Stimulated activated CD4-positive, alpha-beta T cell treated with anti-CD3 and anti-CD28 coated beads, Interleukin-1b, Interleukin-23, amount 100 ng/mL, for 24 hours (primary cell): ENCODE data around the gene TPP1.

Experiments used
- DNase-seq, 4 experiments: peaks; one replicate each; pipeline ENCODE4 v3.0.0-alpha.2; 2020; ENCODE audit warnings: low read depth in 4 of 4, low spot score in 1 of 4

The TPP1 gene

DNA sequence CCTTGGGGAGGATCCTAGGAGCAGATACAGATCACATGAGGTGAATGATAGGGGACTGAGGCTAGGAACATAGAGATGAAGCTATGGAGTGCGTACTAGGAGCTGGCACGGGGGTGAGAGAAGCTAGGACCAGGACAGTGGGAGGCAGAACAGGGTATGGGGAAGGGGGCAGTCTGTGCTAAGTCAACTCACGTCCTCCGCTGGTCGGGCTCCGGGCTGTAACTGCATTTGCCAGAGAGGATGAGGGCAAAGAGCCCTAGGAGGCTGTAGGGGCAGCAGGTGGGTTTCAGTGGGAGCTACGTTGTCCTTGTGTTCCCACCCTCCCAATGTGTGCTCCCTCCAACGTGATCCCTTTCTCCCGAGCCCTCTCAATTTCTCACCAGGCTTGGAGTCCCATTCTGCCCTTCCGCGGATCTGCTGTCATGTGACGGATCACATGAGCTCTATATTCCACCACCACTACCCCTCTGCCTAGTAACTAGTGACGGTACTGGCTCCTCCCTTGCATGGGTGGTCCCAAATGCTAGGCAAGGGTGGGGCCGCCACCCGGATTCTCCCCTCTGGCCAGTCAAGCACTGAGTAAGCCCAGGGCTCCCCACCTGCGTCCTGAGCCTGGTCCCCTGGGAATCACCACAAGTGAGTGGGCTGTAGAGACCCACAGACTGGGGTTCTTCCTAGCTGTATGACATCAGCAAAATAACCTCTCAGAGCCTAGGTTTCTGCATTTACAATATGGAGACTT is at the start of gene TPP1:
TPP1 (minus strand) TSS at position 419 of the 742 bp plus-strand sequence; CDS start at position 397, 22 bp downstream.
- DNase-seq, result peak; percentile 68 to 81 (median 76)

DNA sequence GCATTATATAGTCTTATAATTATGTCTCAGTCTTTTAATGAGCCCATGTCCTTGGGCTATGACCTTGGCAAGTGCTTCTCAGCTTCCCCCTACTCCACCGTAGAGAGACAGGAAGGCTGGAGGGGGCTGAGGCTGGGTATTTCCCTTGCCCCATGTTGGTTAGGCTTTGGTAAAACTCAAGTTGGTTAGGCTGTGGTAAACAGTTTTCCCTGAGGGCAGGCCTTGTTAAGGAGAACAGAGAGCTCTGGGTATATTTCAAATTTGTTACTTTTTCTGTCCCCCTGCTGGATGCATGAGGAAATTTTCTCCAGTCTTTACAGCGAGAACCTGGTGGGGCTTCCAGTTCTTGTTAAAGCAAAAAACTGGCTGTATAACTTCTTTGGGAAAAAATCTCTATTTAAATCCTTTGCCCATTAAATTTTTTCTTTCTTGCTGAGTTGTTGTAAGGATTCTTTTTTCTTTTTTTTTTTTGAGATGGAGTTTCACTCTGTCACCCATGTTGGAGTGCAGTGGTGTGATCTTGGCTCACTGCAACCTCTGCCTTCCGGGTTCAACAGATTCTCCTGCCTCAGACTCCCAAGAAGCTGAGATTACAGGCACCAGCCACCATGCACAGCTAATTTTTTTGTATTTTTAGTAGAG is 48.6 kb upstream of the TPP1 start:
- no peak for DNase-seq

DNA sequence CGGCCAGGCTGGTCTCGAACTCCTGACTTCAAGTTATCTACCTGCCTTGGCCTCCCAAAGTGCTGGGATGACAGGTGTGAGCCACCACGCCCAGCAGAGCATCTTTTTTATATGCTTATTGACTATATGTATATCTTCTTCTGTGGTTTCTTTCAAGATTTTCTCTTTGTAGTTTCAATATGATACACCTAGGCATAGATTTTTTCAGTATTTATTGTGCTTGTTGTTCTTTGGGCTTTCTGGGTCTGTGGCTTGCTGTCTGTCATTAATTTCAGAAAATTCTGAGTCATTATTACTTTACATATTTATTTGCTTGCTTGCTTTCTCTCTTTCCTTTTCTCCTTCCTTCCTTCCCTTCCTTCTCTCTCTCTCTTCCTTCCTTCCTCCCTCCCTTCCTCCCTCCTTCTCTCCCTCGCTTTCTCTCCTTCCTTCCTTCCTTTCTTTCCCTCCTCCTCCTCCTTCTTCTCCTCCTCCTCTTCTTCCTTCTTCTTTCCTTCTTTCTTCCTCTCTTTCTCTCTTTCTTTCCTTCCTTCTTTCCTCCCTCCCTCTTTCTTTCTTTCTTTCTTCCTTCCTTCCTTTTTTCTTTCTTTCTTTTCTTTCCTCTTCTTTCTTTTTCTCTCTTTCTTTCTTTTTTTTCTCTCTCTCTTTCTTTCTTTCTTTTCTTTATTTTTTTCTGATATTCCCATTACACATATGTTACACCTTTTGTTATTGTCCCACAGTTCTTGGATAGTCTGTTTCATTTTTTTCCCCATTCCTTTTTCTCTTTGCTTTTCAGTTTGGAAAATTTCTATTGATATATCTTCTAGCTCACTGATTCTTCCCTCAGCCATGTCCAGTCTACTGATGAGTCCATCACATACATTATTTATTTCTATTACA is 47.3 kb upstream of the TPP1 start:
- DNase-seq, result no peak

DNA sequence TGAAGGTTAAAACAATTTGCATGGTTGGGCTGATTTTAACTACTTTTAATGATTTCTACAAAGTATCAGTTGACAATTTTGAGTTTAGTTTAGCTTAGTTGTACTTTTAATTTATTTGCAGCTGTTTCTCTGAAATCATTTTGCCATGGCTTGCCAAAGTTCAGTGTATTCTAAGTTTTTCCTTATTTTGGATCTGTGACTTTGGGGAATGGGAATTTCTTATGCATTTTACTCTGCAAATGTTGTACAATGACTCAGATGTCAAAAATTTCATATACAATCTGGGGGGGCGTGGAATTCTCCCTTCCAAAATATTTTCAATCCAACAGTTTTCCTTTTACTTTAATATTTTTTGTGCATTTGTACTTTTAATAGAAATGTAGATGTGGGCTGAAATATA is 45.3 kb upstream of the TPP1 start:
- no peak for DNase-seq

DNA sequence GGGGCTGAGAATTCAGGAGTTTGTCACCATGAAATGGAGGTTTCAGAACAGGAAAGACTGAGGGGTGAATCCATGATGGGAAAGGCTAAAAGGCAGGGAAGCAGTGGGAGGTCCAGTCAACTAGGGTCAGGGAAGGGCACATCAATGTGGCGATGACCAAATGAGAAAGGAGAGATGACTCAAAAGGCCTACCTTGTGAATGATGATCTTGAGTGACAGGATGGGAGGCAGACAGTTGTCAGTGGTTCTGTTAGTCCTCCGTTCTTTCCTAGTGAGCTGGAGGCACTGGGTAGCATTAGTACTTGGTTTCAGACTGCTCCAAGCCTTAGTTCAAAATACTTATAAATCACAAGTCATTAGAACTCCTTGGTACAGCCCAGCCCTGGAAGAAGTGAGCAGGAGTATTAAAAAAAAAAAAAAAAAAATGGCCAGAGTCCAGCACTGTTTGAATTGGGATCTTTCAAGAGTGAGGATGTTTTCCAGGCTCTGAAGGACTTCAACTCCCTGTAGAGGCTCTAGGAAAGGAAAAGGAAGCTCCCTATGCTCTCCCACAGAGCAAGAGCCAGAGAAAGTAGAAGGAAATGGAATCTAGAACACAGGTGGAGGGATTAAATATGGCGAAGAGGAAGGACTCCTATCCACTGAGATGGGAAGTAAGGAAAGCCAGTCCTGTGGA is 44.7 kb upstream of the TPP1 start:
- DNase-seq, result no peak

DNA sequence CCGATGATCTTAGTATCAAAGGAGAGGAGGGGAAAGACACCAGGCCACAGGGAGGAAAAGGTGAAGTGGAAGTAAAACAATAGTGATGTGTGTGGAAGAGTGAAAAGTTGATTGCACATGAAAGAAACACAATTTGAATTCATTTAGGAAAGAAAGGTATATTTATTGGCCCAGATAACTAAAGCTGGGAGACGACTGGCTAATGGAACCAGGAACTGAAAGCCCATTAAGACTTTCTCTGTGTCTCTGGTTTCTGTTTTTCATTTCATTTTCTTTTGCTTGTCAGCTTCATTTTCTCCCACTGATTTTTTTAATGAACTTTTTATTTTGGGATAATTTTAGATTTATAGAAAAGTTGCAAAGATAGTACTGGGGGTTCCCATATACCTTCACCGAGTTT is 41.5 kb upstream of the TPP1 start:
- DNase-seq, result no peak

DNA sequence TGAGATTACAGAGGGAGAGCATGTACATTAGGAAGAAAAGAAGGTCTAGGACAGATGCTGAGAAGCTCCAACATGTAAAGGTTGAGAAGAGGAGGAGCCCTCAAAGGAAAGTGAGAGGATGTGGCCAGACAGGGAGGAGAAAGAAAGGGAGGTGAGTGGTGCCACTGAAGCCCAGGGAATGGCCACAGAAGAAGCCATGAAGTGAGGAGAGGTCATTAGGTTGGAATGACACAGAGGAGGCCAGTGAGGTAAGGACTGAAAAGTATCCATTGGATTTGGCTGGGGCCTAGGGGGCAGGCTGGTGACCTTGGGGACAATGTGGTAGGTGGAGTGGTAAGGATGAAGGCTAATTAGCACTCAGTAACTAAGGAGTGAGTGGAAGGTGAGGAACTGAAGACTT is 39.4 kb upstream of the TPP1 start:
- DNase-seq, result no peak

DNA sequence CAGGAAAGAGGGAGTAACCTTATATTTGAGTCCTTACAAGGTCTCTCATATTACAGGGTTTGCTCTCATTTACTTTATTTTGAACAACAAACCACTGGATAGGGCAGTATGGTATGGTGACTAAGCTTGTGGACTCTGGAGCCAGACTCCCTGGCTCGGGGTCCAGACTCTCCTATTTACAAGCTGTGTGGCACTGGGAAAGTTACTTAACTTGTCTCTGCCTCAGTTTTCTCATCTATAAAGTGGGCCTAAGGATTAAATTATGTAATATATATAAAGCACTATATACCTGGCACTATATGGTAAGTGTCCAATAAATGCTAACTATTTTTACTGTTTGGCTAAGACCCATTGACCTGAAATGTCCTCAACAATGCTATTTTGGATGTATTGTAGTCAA is 38.1 kb upstream of the TPP1 start:
- no peak for DNase-seq

DNA sequence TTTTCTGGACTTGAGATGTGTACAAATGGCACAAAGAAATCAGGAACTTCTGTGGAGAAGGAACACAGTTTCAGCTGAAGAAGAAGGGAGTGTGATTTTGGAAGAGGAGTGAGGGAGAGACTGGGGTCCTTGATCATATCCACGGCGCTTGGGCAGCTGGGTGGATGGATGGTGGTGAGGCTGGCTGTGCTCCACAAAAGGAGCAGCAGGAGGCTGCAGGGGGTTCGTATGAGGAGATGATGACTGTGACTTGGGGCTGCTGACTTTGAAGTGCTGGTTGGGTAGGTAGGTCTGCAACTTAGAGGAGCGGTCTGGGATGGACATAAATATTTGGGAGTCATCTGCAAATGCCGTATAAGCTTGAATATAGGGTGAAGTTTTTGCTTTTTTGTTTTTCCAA is 37.7 kb upstream of the TPP1 start:
- no peak for DNase-seq

DNA sequence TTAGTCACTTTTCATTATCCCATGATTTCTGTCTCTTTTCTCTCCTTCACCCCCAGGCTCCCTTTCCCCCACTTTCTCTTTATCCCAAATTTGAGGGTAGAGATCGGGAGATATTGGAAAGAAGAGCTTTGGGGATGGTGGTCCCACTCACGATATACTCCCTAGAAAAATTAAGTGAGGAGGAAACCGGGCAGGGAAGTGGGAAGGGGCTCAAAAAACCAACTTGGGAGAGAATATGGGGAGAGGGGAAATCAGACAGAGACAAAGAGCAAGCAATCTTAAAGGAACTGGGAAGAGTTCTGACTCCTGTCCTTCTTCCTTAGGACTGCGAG is 37.3 kb upstream of the TPP1 start:
- DNase-seq, result no peak

DNA sequence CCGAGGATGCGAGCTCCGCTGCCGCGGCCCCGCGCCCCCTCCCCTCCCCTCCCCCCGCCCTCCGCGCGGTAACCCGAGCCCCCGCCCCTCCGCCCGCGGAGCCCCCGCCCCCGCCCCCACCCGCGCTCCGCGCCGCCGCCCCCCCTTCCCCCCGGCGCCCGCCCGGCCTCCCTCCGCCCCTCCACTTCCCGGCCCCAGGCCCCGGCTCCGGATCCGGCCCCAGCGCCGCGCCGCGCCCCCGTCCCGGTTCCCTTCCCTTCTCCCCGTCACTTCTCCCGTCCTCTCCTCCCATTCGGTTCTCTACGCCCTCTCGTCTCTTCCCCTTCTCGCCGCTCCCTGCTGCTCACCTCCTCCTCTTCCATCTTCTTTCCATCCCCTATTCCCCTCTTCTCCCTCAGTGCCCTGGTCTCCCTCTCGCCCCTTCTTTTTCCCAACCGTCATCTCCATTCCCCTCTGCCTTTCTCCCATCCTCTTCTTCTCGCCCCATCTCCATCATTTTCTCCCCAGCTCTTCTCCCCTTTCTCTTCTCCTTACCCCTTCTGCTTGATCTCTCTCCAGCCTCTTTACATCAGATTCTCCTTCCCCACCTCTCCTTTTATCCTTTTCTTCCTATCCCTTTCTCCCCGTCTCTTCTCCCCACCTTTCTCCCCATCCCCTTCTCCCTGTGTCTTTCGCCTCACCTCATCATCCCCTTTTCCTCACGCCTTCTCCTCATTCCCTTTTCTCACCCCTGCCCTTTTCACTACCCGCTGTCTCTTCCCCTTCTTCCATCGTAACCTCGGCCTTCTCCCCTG is 36.8 kb upstream of the TPP1 start, which contains the start of gene DCHS1:
DCHS1 (minus strand) TSS at position 20 of the 794 bp plus-strand sequence. CDS start 14,196 bp downstream, outside the sequence.
- no peak for DNase-seq

DNA sequence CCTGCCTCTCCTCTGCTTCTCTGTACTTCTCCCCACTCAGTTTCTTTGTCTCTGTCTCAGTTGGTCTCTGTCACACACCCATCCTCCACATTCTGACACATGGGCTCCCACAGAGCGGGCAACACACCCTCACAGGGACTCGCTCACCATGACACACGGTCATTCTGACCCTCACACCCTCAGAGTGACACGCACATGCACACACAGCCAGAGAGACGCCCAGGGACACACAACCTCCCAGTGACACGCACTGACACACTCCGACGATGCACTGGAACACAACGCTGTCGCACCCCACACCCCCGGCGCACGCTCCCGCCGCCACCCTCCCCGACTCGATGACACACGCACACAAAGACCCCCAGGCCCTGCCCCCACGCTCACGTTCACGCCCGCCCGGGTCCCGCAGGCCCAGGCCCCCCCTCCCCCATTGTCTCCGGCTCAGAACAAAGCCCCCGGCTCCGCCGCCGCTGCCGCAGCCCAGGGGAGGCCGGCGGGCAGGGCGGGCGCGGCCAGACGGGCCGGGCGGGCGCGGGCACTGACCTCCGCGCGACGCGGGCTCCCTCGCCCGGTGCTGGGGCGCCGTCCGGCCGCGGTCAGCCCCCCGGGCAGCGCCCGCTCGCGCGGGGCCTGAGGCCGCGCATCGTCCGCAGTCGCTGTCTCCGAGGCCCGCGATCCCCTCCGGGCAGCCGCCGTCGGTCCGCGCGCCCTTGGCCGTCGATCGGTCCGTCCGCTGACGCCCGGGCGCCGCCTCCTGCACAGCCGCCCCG is 36.0 kb upstream of the TPP1 start:
- peak in 1 of 4 experiments; percentile 15 for DNase-seq

DNA sequence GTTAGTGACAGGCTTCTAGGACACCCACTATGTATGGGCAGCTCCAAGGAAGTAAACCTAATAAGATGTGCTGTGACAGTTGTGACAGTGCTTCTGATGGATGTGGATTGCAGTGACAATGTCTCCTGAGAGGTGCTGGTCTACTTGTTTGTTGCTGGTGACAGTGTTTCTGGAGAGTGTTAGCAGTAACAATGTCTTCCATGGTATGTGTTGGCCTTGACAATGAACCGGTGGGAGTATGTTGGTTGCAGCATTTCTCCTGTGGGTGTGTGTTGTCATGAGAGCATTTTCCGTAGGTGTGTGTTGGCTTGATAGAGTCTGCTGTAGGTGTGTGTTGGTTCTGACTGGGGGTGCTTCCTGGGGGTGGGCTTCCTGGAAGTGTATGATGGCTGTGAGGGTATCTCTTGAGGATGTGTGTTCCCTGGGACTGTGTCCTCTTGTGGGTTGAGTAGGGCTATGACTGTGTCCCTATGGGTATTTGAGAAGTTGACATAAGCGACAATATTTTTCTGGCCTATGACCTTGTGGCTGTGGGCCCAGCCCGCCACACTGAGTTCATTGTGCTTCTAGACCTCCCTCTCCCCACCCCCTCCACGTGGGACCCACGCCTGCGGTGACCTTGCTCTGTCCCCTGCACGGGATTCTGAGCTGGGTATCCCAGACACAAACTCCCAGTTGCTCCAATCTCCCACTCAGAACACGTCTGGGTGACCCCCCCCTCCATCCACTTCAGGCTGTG is 35.2 kb upstream of the TPP1 start:
- DNase-seq, result no peak

DNA sequence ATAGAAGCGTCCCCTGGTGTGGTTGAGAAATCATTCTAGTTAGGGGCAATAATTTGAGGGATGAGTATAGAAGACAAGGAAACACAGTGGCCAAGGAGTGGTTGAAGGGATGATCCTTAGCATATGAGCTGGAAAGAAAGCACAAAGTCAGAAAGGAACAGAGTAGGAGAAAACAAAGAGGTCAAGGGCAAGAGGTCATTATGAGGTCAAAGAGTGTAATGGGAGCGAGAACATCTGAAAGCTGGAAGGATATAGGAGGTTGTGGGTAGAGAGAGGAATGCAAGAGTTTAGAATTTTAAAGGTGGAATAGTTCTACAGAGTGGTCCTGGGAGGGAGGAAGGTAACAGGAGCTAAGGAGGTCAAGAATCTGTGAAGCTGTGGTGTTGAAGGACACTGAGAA is 34.4 kb upstream of the TPP1 start:
- no peak for DNase-seq

DNA sequence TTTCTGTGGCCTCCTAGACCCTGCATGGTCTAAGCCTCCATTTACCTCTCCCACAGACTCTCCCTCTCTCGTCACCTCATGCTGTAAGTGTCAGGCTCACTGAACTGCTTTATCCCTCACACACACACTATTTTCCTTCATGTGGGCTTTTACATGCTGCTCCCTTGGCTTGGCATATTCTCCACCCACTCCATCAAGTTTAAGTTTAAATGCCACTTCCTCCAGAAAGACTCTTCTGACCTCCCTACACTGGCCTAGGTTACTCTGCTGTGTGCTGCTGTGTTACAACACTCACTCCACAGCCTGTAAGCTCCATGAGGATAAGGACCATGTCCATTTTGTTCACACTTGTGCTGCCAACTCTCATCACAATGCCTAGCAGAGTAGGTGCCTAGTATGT is 33.9 kb upstream of the TPP1 start:
- DNase-seq, result no peak

DNA sequence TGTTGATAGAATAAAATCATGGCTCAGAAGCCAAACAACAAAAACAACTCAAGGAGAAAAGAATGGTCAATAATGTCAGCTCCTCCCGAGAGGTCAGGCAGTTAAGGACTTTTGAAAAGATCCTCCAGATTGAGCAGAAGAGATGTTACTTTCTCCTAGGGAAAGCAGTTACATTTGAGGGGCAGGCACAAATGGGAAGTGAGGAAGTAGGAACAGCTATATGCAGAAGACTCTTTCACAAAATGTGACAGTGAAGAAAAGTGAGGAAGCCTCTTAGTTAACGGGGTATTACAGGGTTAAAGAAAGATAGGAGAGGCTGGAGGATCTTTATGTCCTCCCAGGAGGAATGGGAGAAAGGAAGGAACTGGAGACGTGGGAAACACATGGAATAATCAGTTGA is 33.0 kb upstream of the TPP1 start:
- DNase-seq, result no peak

DNA sequence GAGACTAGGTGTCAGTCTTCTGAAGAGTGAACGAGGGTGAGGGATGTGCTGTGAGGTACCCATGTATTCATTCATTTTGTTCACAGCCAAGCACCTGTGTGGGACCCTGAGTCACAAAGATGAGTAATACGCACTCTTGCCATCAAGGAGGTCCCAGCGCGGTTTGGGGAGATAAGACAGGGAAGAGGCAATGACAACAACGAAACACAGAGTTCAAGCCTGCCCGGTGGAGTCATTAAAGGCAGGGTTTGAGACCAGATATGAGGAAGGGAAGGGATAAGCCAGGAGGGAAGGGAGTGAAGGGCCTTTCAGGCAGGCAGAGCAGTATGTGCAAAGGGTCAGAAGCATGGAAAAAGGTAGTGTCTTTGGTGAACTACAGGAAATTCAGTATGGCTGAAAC is 31.8 kb upstream of the TPP1 start:
- peak in 1 of 4 experiments; percentile 24 for DNase-seq

DNA sequence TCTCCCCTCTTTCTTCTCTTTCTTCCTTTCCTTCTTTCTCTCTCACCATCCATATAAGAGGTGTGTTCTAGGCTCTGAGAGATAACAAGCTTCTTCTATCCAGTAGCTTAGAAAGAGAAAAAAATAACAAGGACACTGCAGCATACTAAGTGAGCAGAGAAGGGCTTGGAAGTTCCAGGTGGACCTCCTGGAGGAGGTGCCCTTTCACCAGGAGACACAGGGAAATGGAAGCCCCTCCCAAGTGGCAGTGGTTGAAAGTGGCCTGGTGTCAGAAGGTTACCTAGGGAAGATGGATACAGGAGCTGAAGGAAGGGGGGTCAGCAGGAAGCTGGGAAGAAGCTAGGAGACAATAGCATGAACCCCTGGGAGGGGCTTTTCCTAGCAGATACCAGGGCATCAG is 30.9 kb upstream of the TPP1 start:
- no peak for DNase-seq

DNA sequence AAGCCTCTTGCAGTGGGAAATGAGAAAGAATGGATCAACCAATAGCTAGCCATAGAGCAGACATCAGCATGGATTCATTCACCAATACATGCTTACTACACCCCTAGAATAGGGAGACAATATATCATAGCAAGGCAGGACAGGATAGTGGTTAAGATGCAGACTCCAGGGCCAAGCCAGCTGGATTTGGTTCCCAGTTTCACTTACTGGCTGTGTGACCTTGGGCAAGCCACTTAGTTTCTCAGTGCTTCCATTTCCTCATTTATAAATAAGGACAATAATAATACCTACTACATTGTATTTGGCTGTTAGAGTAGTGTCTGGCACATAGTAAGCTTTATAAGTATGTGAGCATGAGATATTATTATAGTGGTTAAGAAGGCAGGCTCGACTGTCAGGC is 29.3 kb upstream of the TPP1 start:
- no peak for DNase-seq
